Measurements from ENCODE around the gene B4GALT7.
"Not testable (repeated sequence)": the region's sequence is repeated elsewhere in the genome, so short reads cannot be mapped to it uniquely, and the experiment has no call there.

Gene B4GALT7

GRCh38 chr5:177620560-177620959 is 20.6 kb downstream of the B4GALT7 start:
- TF ChIP-seq CTCF (IDR thresholded peaks at IDR 0.05; ENCODE audit: borderline replicate concordance, extremely low read depth, low read length, poor library complexity, severe bottlenecking), result no peak
- TF ChIP-seq EZH2 (IDR thresholded peaks at IDR 0.05; ENCODE audit: borderline replicate concordance, low read depth, low read length, severe bottlenecking), result no peak
- Histone ChIP-seq H3K9ac (ENCODE audit: low read depth, low read length) (no peak overlapping the region), H3K27me3 (ENCODE audit: insufficient read depth, low read length, poor library complexity) (no peaks in the 10 kb centered on the region), H3K4me1 (ENCODE audit: insufficient read depth, low read length) (no peaks in the 10 kb centered on the region), H3K27ac (ENCODE audit: low read length) (no peak overlapping the region), H3K4me3 (ENCODE audit: low read depth in 1 of 2, low read length in 2 of 2) (no peak overlapping the region), H3K4me2 (ENCODE audit: insufficient read depth, low read length) (no peak overlapping the region), H3K36me3 (ENCODE audit: insufficient read depth, low read length) (peaks cover 69% of the 10 kb centered on the region), H4K20me1 (ENCODE audit: insufficient read depth, low read length) (no peaks in the 10 kb centered on the region), H2AFZ (ENCODE audit: low read depth, low read length) (no peak overlapping the region), H3K9me3 (ENCODE audit: insufficient read depth, low read length, severe bottlenecking) (peaks cover 3% of the 10 kb centered on the region), H3K79me2 (ENCODE audit: insufficient read depth, low read length) (no peaks in the 10 kb centered on the region)
- no peak for ATAC-seq (ENCODE audit: insufficient read depth, low read depth)
- no peak for DNase-seq

GRCh38 chr5:177624172-177624571 is 24.2 kb downstream of the B4GALT7 start:
- not testable (repeated sequence) for ATAC-seq (ENCODE audit: insufficient read depth, low read depth); H3K79me2 ChIP-seq (ENCODE audit: insufficient read depth, low read length); H4K20me1 ChIP-seq (ENCODE audit: insufficient read depth, low read length); H3K9me3 ChIP-seq (ENCODE audit: insufficient read depth, low read length, severe bottlenecking); DNase-seq; H3K27ac ChIP-seq (ENCODE audit: low read length); H3K27me3 ChIP-seq (ENCODE audit: insufficient read depth, low read length, poor library complexity); H3K4me2 ChIP-seq (ENCODE audit: insufficient read depth, low read length); H3K9ac ChIP-seq (ENCODE audit: low read depth, low read length); H3K4me3 ChIP-seq (ENCODE audit: low read depth in 1 of 2, low read length in 2 of 2); H3K4me1 ChIP-seq (ENCODE audit: insufficient read depth, low read length); H2AFZ ChIP-seq (ENCODE audit: low read depth, low read length)
- H3K36me3 ChIP-seq (ENCODE audit: insufficient read depth, low read length), result peaks cover 43% of the 10 kb centered on the region

- not testable (repeated sequence) for H3K9ac ChIP-seq (ENCODE audit: low read depth, low read length); H3K79me2 ChIP-seq (ENCODE audit: insufficient read depth, low read length); DNase-seq; H4K20me1 ChIP-seq (ENCODE audit: insufficient read depth, low read length); H3K27ac ChIP-seq (ENCODE audit: low read length); H2AFZ ChIP-seq (ENCODE audit: low read depth, low read length); H3K4me2 ChIP-seq (ENCODE audit: insufficient read depth, low read length); H3K4me1 ChIP-seq (ENCODE audit: insufficient read depth, low read length); H3K9me3 ChIP-seq (ENCODE audit: insufficient read depth, low read length, severe bottlenecking); H3K36me3 ChIP-seq (ENCODE audit: insufficient read depth, low read length); H3K27me3 ChIP-seq (ENCODE audit: insufficient read depth, low read length, poor library complexity); ATAC-seq (ENCODE audit: insufficient read depth, low read depth); H3K4me3 ChIP-seq (ENCODE audit: low read depth in 1 of 2, low read length in 2 of 2)
Measured at GRCh38 chr5:177630186-177630585, 30.3 kb downstream of the B4GALT7 start.

- not testable (repeated sequence) for H3K4me3 ChIP-seq (ENCODE audit: low read depth in 1 of 2, low read length in 2 of 2); H4K20me1 ChIP-seq (ENCODE audit: insufficient read depth, low read length); H3K36me3 ChIP-seq (ENCODE audit: insufficient read depth, low read length); H3K27me3 ChIP-seq (ENCODE audit: insufficient read depth, low read length, poor library complexity); H3K27ac ChIP-seq (ENCODE audit: low read length); H3K9ac ChIP-seq (ENCODE audit: low read depth, low read length); H3K9me3 ChIP-seq (ENCODE audit: insufficient read depth, low read length, severe bottlenecking); DNase-seq; H3K79me2 ChIP-seq (ENCODE audit: insufficient read depth, low read length); H3K4me1 ChIP-seq (ENCODE audit: insufficient read depth, low read length); H2AFZ ChIP-seq (ENCODE audit: low read depth, low read length); ATAC-seq (ENCODE audit: insufficient read depth, low read depth); H3K4me2 ChIP-seq (ENCODE audit: insufficient read depth, low read length)
Measured at GRCh38 chr5:177634912-177635311, 35.0 kb downstream of the B4GALT7 start.

- not testable (repeated sequence) for H3K27me3 ChIP-seq (ENCODE audit: insufficient read depth, low read length, poor library complexity); H3K9ac ChIP-seq (ENCODE audit: low read depth, low read length); H3K36me3 ChIP-seq (ENCODE audit: insufficient read depth, low read length); ATAC-seq (ENCODE audit: insufficient read depth, low read depth); H3K4me1 ChIP-seq (ENCODE audit: insufficient read depth, low read length); H3K9me3 ChIP-seq (ENCODE audit: insufficient read depth, low read length, severe bottlenecking); H3K79me2 ChIP-seq (ENCODE audit: insufficient read depth, low read length); H2AFZ ChIP-seq (ENCODE audit: low read depth, low read length); DNase-seq; H3K4me3 ChIP-seq (ENCODE audit: low read depth in 1 of 2, low read length in 2 of 2); H3K4me2 ChIP-seq (ENCODE audit: insufficient read depth, low read length); H3K27ac ChIP-seq (ENCODE audit: low read length); H4K20me1 ChIP-seq (ENCODE audit: insufficient read depth, low read length)
Measured at GRCh38 chr5:177645462-177645861, 45.5 kb downstream of the B4GALT7 start.

GRCh38 chr5:177651235-177651634 is 51.3 kb downstream of the B4GALT7 start:
- H3K4me1 ChIP-seq (ENCODE audit: insufficient read depth, low read length); H4K20me1 ChIP-seq (ENCODE audit: insufficient read depth, low read length); H3K79me2 ChIP-seq (ENCODE audit: insufficient read depth, low read length); H3K9ac ChIP-seq (ENCODE audit: low read depth, low read length); H2AFZ ChIP-seq (ENCODE audit: low read depth, low read length); H3K4me3 ChIP-seq (ENCODE audit: low read depth in 1 of 2, low read length in 2 of 2); ATAC-seq (ENCODE audit: insufficient read depth, low read depth); DNase-seq; H3K9me3 ChIP-seq (ENCODE audit: insufficient read depth, low read length, severe bottlenecking); H3K27me3 ChIP-seq (ENCODE audit: insufficient read depth, low read length, poor library complexity); H3K36me3 ChIP-seq (ENCODE audit: insufficient read depth, low read length); H3K27ac ChIP-seq (ENCODE audit: low read length); H3K4me2 ChIP-seq (ENCODE audit: insufficient read depth, low read length): not testable (repeated sequence)

- H3K4me2 ChIP-seq (ENCODE audit: insufficient read depth, low read length); H3K27ac ChIP-seq (ENCODE audit: low read length); H3K4me3 ChIP-seq (ENCODE audit: low read depth in 1 of 2, low read length in 2 of 2); H3K4me1 ChIP-seq (ENCODE audit: insufficient read depth, low read length); DNase-seq; H3K79me2 ChIP-seq (ENCODE audit: insufficient read depth, low read length); H3K36me3 ChIP-seq (ENCODE audit: insufficient read depth, low read length); H2AFZ ChIP-seq (ENCODE audit: low read depth, low read length); ATAC-seq (ENCODE audit: insufficient read depth, low read depth); H3K9me3 ChIP-seq (ENCODE audit: insufficient read depth, low read length, severe bottlenecking); H3K9ac ChIP-seq (ENCODE audit: low read depth, low read length); H4K20me1 ChIP-seq (ENCODE audit: insufficient read depth, low read length); H3K27me3 ChIP-seq (ENCODE audit: insufficient read depth, low read length, poor library complexity): not testable (repeated sequence)
Measured at GRCh38 chr5:177657846-177658245, 57.9 kb downstream of the B4GALT7 start.

GRCh38 chr5:177658542-177658941 is 58.6 kb downstream of the B4GALT7 start:
- H3K4me3 ChIP-seq (ENCODE audit: low read depth in 1 of 2, low read length in 2 of 2); H3K36me3 ChIP-seq (ENCODE audit: insufficient read depth, low read length); ATAC-seq (ENCODE audit: insufficient read depth, low read depth); H3K9me3 ChIP-seq (ENCODE audit: insufficient read depth, low read length, severe bottlenecking); H3K27me3 ChIP-seq (ENCODE audit: insufficient read depth, low read length, poor library complexity); H3K4me2 ChIP-seq (ENCODE audit: insufficient read depth, low read length); DNase-seq; H3K79me2 ChIP-seq (ENCODE audit: insufficient read depth, low read length); H2AFZ ChIP-seq (ENCODE audit: low read depth, low read length); H4K20me1 ChIP-seq (ENCODE audit: insufficient read depth, low read length); H3K27ac ChIP-seq (ENCODE audit: low read length); H3K9ac ChIP-seq (ENCODE audit: low read depth, low read length); H3K4me1 ChIP-seq (ENCODE audit: insufficient read depth, low read length): not testable (repeated sequence)
